M059J (cell line): ENCODE measurements around the gene MRPL1. TPM values are rescaled to one million over a fixed set of nuclear protein-coding genes. Genes with fewer than 3 reads are reported as not detected.
"Not testable (repeated sequence)": the region's sequence is repeated elsewhere in the genome, so short reads cannot be mapped to it uniquely, and the experiment has no call there.

Source experiments
- DNase-seq: peaks from one replicate; pipeline ENCODE4 v3.0.0-alpha.2; 2012; ENCODE audit warnings: low read depth
- total RNA-seq: library from RNA; depleted of rRNA; stranded (reverse); fragments of >200 nt; shearing (Covaris generic); gene quantifications from 2 replicates; pipeline ENCODE4 v1.2.3, GENCODE V29; 2014

Gene MRPL1
- total RNA-seq, 1 experiment from 2014 or later, result 23.0 TPM

GRCh38 chr4:77849278-77849965, 13.2 kb upstream of the MRPL1 start:
- DNase-seq, result no peak

- no peak for DNase-seq
Measured at GRCh38 chr4:77852892-77853495, 9.6 kb upstream of the MRPL1 start.

GRCh38 chr4:77854431-77855111, 8.1 kb upstream of the MRPL1 start:
- DNase-seq, result no peak

GRCh38 chr4:77856152-77856551, 6.5 kb upstream of the MRPL1 start:
- no peak for DNase-seq

- DNase-seq, result no peak
Measured at GRCh38 chr4:77859256-77859655, 3.4 kb upstream of the MRPL1 start.

- peak; percentile 3 for DNase-seq
Measured at GRCh38 chr4:77861495-77861894, 1.1 kb upstream of the MRPL1 start.

- not testable (repeated sequence) for DNase-seq
Measured at GRCh38 chr4:77863341-77863740, 711 bp downstream of the MRPL1 start.

GRCh38 chr4:77865259-77865658, 2.6 kb downstream of the MRPL1 start:
- DNase-seq, result no peak

- DNase-seq, result no peak
Measured at GRCh38 chr4:77872723-77873445, 10.3 kb downstream of the MRPL1 start.

- DNase-seq, result peak; percentile 5
Measured at GRCh38 chr4:77877167-77877566, 14.5 kb downstream of the MRPL1 start.

GRCh38 chr4:77877771-77878565, 15.3 kb downstream of the MRPL1 start:
- no peak for DNase-seq

- DNase-seq, result no peak
Measured at GRCh38 chr4:77880784-77881183, 18.2 kb downstream of the MRPL1 start.

GRCh38 chr4:77881460-77882295, 19.0 kb downstream of the MRPL1 start:
- no peak for DNase-seq

- no peak for DNase-seq
Measured at GRCh38 chr4:77893451-77893850, 30.8 kb downstream of the MRPL1 start.

GRCh38 chr4:77899607-77900006, 37.0 kb downstream of the MRPL1 start:
- DNase-seq, result no peak

GRCh38 chr4:77903186-77903585, 40.6 kb downstream of the MRPL1 start:
- DNase-seq, result no peak

GRCh38 chr4:77905651-77906263, 43.1 kb downstream of the MRPL1 start:
- DNase-seq, result no peak

GRCh38 chr4:77910676-77911075, 48.0 kb downstream of the MRPL1 start:
- no peak for DNase-seq

GRCh38 chr4:77911091-77911490, 48.5 kb downstream of the MRPL1 start:
- DNase-seq, result no peak

GRCh38 chr4:77911842-77912450, 49.3 kb downstream of the MRPL1 start:
- no peak for DNase-seq
